Endothelial cell (in vitro differentiated cells): ENCODE data around the gene VRK1. TPM values are rescaled to one million over a fixed set of nuclear protein-coding genes. Genes with fewer than 3 reads are reported as not detected.

Experiments
- DNase-seq: peaks from one replicate; pipeline ENCODE4 v3.0.0; 2021; ENCODE audit warnings: low spot score
- H3K27ac Mint-ChIP-seq: one replicate; pipeline ENCODE4 v1.8.0; 2021; ENCODE audit warnings: mixed read lengths, inconsistent platforms; ENCODE audit not compliant: unreplicated experiment
- H3K27me3 Mint-ChIP-seq: one replicate; pipeline ENCODE4 v1.8.0; 2021; ENCODE audit warnings: mild to moderate bottlenecking, moderate library complexity, mixed read lengths, inconsistent platforms; ENCODE audit not compliant: unreplicated experiment
- H3K36me3 Mint-ChIP-seq: one replicate; pipeline ENCODE4 v1.8.0; 2021; ENCODE audit warnings: mild to moderate bottlenecking, low read depth, mixed read lengths, inconsistent platforms; ENCODE audit not compliant: unreplicated experiment
- H3K4me1 Mint-ChIP-seq: one replicate; pipeline ENCODE4 v1.8.0; 2021; ENCODE audit warnings: mild to moderate bottlenecking, mixed read lengths, inconsistent platforms; ENCODE audit not compliant: unreplicated experiment
- H3K4me3 Mint-ChIP-seq: one replicate; pipeline ENCODE4 v1.8.0; 2021; ENCODE audit warnings: mild to moderate bottlenecking, mixed read lengths, inconsistent platforms; ENCODE audit not compliant: unreplicated experiment
- H3K9me3 Mint-ChIP-seq: one replicate; pipeline ENCODE4 v1.8.0; 2021; ENCODE audit warnings: mixed read lengths, inconsistent platforms; ENCODE audit not compliant: unreplicated experiment
- CTCF ChIP-seq: fragments of 200-600 bp; sonication (generic); IDR thresholded peaks from one replicate; pipeline ENCODE4 v1.5.0; 2021; ENCODE audit warnings: antibody characterized with exemption; ENCODE audit not compliant: unreplicated experiment
- total RNA-seq: library from RNA; stranded (reverse); fragmentation: NEBNext Ultra II Directional; extraction: Animal tissue kit (Norgen Biotek cat#: 25700); gene quantifications from one replicate; pipeline ENCODE4 v1.2.1, GENCODE V29; 2021; ENCODE audit not compliant: unreplicated experiment

VRK1 gene
- total RNA-seq, 1 donor from 2014 or later = 32.0 TPM

GRCh38 chr14:96780500-96780899 lies 16.7 kb upstream of the VRK1 start:
- DNase-seq = no peak
- no peaks in the 10 kb centered on the region for H3K4me1 Mint-ChIP-seq
- H3K27ac Mint-ChIP-seq = no peak overlapping the region
- H3K36me3 Mint-ChIP-seq = no peaks in the 10 kb centered on the region
- H3K9me3 Mint-ChIP-seq = no peaks in the 10 kb centered on the region
- H3K4me3 Mint-ChIP-seq = no peak overlapping the region
- H3K27me3 Mint-ChIP-seq = no peaks in the 10 kb centered on the region
- TF ChIP-seq CTCF = no peak

- TF ChIP-seq CTCF = no peak
- Mint-ChIP-seq H3K36me3 (no peaks in the 10 kb centered on the region), H3K27ac (no peak overlapping the region), H3K27me3 (no peaks in the 10 kb centered on the region), H3K4me1 (no peaks in the 10 kb centered on the region), H3K9me3 (no peaks in the 10 kb centered on the region), H3K4me3 (no peak overlapping the region)
- no peak for DNase-seq
Measured at GRCh38 chr14:96781371-96781770, 15.8 kb upstream of the VRK1 start.

- TF ChIP-seq CTCF = no peak
- Mint-ChIP-seq H3K27ac (no peak overlapping the region), H3K4me3 (no peak overlapping the region), H3K36me3 (no peaks in the 10 kb centered on the region), H3K4me1 (no peaks in the 10 kb centered on the region), H3K27me3 (no peaks in the 10 kb centered on the region), H3K9me3 (no peaks in the 10 kb centered on the region)
- DNase-seq = no peak
Measured at GRCh38 chr14:96782436-96782835, 14.7 kb upstream of the VRK1 start.

GRCh38 chr14:96783043-96783914 lies 13.9 kb upstream of the VRK1 start:
- DNase-seq = no peak
- Mint-ChIP-seq H3K36me3 (no peaks in the 10 kb centered on the region), H3K27ac (no peak overlapping the region), H3K9me3 (no peaks in the 10 kb centered on the region), H3K4me1 (no peaks in the 10 kb centered on the region), H3K4me3 (no peak overlapping the region), H3K27me3 (no peaks in the 10 kb centered on the region)
- TF ChIP-seq CTCF = no peak

- H3K36me3 Mint-ChIP-seq = no peaks in the 10 kb centered on the region
- no peak overlapping the region for H3K4me3 Mint-ChIP-seq
- DNase-seq = no peak
- no peak for TF ChIP-seq CTCF
- H3K4me1 Mint-ChIP-seq = no peaks in the 10 kb centered on the region
- no peaks in the 10 kb centered on the region for H3K27me3 Mint-ChIP-seq
- H3K27ac Mint-ChIP-seq = no peak overlapping the region
- H3K9me3 Mint-ChIP-seq = no peaks in the 10 kb centered on the region
Measured at GRCh38 chr14:96783915-96784224, 13.3 kb upstream of the VRK1 start.
